ENCODE results near the gene PIF1. TPM values are rescaled to one million over a fixed set of nuclear protein-coding genes. Genes with fewer than 3 reads are reported as not detected.

PIF1 gene
- total RNA-seq, 1 experiment from 2014 or later: 51.5 TPM

- intact Hi-C loops (cut with micrococcal nuclease; ENCODE audit: unreplicated experiment): no loop called here
Observed at GRCh38 chr15:64813075-64813474, 12.4 kb downstream of the PIF1 start.

GRCh38 chr15:64810497-64811326, 14.7 kb downstream of the PIF1 start:
- H3K4me1 Mint-ChIP-seq (ENCODE audit: low read depth, unreplicated experiment): no peaks in the 10 kb centered on the region
- no TSS peak for BruUV-seq (replicated peaks)
- H3K27me3 Mint-ChIP-seq (ENCODE audit: unreplicated experiment): peaks cover 24% of the 10 kb centered on the region
- no peak overlapping the region for H3K27ac Mint-ChIP-seq (ENCODE audit: unreplicated experiment)
- no peaks in the 10 kb centered on the region for H3K9me3 Mint-ChIP-seq (ENCODE audit: low read depth, unreplicated experiment)
- CTCF ChIA-PET: interaction anchor here (0.5 to 2.6 kb wide), 11 partner anchors 8 to 93 kb away, joined by 3 to 30 read pairs (median 3); partner anchors contain the start of gene PIF1
- no peak for TF ChIP-seq CTCF (IDR thresholded peaks at IDR 0.05; ENCODE audit: unreplicated experiment)
- DNase-seq: no peak
- intact Hi-C loops (cut with micrococcal nuclease; ENCODE audit: unreplicated experiment): loop anchor here (1.0 kb wide), 1 partner anchor 79 kb away; no protein-coding TSS in a partner anchor
- no peak overlapping the region for H3K4me3 Mint-ChIP-seq (ENCODE audit: low read depth, unreplicated experiment)
- H3K36me3 Mint-ChIP-seq (ENCODE audit: insufficient read depth, unreplicated experiment): peaks cover 5% of the 10 kb centered on the region

More at GRCh38 chr15:64813075-64813474, 12.4 kb downstream of the PIF1 start:
- H3K4me1 Mint-ChIP-seq (ENCODE audit: low read depth, unreplicated experiment): no peaks in the 10 kb centered on the region
- H3K27ac Mint-ChIP-seq (ENCODE audit: unreplicated experiment): no peak overlapping the region
- CTCF ChIA-PET: interaction anchor here (0.9 kb wide), 1 partner anchor 23 kb away, joined by 3 read pairs; no protein-coding TSS in a partner anchor
- BruUV-seq (replicated peaks): no TSS peak
- H3K4me3 Mint-ChIP-seq (ENCODE audit: low read depth, unreplicated experiment): no peak overlapping the region
- TF ChIP-seq CTCF (IDR thresholded peaks at IDR 0.05; ENCODE audit: unreplicated experiment): no peak
- DNase-seq: no peak
- H3K27me3 Mint-ChIP-seq (ENCODE audit: unreplicated experiment): peaks cover 19% of the 10 kb centered on the region
- no peaks in the 10 kb centered on the region for H3K9me3 Mint-ChIP-seq (ENCODE audit: low read depth, unreplicated experiment)
- H3K36me3 Mint-ChIP-seq (ENCODE audit: insufficient read depth, unreplicated experiment): peaks cover 8% of the 10 kb centered on the region

- no peaks in the 10 kb centered on the region for H3K4me1 Mint-ChIP-seq (ENCODE audit: low read depth, unreplicated experiment)
- no peaks in the 10 kb centered on the region for H3K9me3 Mint-ChIP-seq (ENCODE audit: low read depth, unreplicated experiment)
- peaks cover 28% of the 10 kb centered on the region for H3K27me3 Mint-ChIP-seq (ENCODE audit: unreplicated experiment)
- no TSS peak for BruUV-seq (replicated peaks)
- DNase-seq: peak; percentile 88
- CTCF ChIA-PET: interaction anchor here (0.5 to 2.6 kb wide), 15 partner anchors 9 to 93 kb away, joined by 3 to 30 read pairs (median 3); partner anchors contain the start of gene PIF1
- peaks cover 5% of the 10 kb centered on the region for H3K36me3 Mint-ChIP-seq (ENCODE audit: insufficient read depth, unreplicated experiment)
- TF ChIP-seq CTCF (IDR thresholded peaks at IDR 0.05; ENCODE audit: unreplicated experiment): peak; percentile 90
- intact Hi-C loops (cut with micrococcal nuclease; ENCODE audit: unreplicated experiment): loop anchor here (1.0 kb wide), 1 partner anchor 79 kb away; no protein-coding TSS in a partner anchor
- no peak overlapping the region for H3K27ac Mint-ChIP-seq (ENCODE audit: unreplicated experiment)
- no peak overlapping the region for H3K4me3 Mint-ChIP-seq (ENCODE audit: low read depth, unreplicated experiment)
Observed at GRCh38 chr15:64809649-64810496, 15.6 kb downstream of the PIF1 start.

GRCh38 chr15:64808785-64809453, 16.5 kb downstream of the PIF1 start:
- Mint-ChIP-seq H3K9me3 (ENCODE audit: low read depth, unreplicated experiment) (no peaks in the 10 kb centered on the region), H3K27me3 (ENCODE audit: unreplicated experiment) (peaks cover 28% of the 10 kb centered on the region), H3K4me1 (ENCODE audit: low read depth, unreplicated experiment) (no peaks in the 10 kb centered on the region), H3K36me3 (ENCODE audit: insufficient read depth, unreplicated experiment) (peaks cover 5% of the 10 kb centered on the region), H3K4me3 (ENCODE audit: low read depth, unreplicated experiment) (no peak overlapping the region), H3K27ac (ENCODE audit: unreplicated experiment) (no peak overlapping the region)
- DNase-seq: no peak
- no TSS peak for BruUV-seq (replicated peaks)
- TF ChIP-seq CTCF (IDR thresholded peaks at IDR 0.05; ENCODE audit: unreplicated experiment): no peak
- intact Hi-C loops (cut with micrococcal nuclease; ENCODE audit: unreplicated experiment): no loop called here
- CTCF ChIA-PET: interaction anchor here (0.7 to 2.6 kb wide), 5 partner anchors 11 to 81 kb away, joined by 4 to 30 read pairs (median 4); no protein-coding TSS in a partner anchor
